Posterior cingulate gyrus (tissue), 11 donors: ENCODE data around the gene SMAD3.
"Not testable (repeated sequence)": the region's sequence is repeated elsewhere in the genome, so short reads cannot be mapped to it uniquely, and the experiment has no call there.

ENCODE experiments used
- DNase-seq, 10 donors: peaks; one replicate each; pipeline versions ENCODE4 v3.0.0 to v3.0.0-alpha.2; 2020 to 2021; ENCODE audit warnings: mixed read lengths in 3 of 10
- intact Hi-C: fragments of 100-400 bp; cut with DNase I; formaldehyde crosslinking; loops from one replicate; pipeline ENCODE4 v1.15.1; 2023

The SMAD3 gene

GRCh38 chr15:67153044-67153443, 87.6 kb downstream of the SMAD3 start:
- intact Hi-C loops, DNase-seq: not testable (repeated sequence)

- DNase-seq, result no peak
- intact Hi-C loops, result no loop called here
Measured at GRCh38 chr15:67154249-67154648, 88.8 kb downstream of the SMAD3 start.

GRCh38 chr15:67156426-67156825, 91.0 kb downstream of the SMAD3 start:
- intact Hi-C loops, result no loop called here
- DNase-seq, result no peak

GRCh38 chr15:67156834-67157233, 91.4 kb downstream of the SMAD3 start:
- DNase-seq, result no peak
- intact Hi-C loops, result no loop called here

GRCh38 chr15:67157521-67158252, 92.3 kb downstream of the SMAD3 start:
- DNase-seq, result no peak
- intact Hi-C loops, result no loop called here

GRCh38 chr15:67158367-67158766, 93.0 kb downstream of the SMAD3 start:
- no peak for DNase-seq
- intact Hi-C loops, result no loop called here

GRCh38 chr15:67161412-67161811, 96.0 kb downstream of the SMAD3 start:
- intact Hi-C loops, result no loop called here
- DNase-seq, result no peak

- no peak for DNase-seq
- intact Hi-C loops, result no loop called here
Measured at GRCh38 chr15:67161881-67162280, 96.5 kb downstream of the SMAD3 start.

GRCh38 chr15:67163180-67163579, 97.8 kb downstream of the SMAD3 start:
- intact Hi-C loops, result no loop called here
- DNase-seq, result no peak

- intact Hi-C loops, result no loop called here
- DNase-seq, result no peak
Measured at GRCh38 chr15:67164401-67164791, 99.0 kb downstream of the SMAD3 start.

- intact Hi-C loops, result no loop called here
- no peak for DNase-seq
Measured at GRCh38 chr15:67164811-67165253, 99.4 kb downstream of the SMAD3 start.

GRCh38 chr15:67165254-67166253, 100.2 kb downstream of the SMAD3 start:
- peak in 1 of 10 donors; percentile 75 for DNase-seq
- intact Hi-C loops, result no loop called here

- intact Hi-C loops, result no loop called here
- DNase-seq, result no peak
Measured at GRCh38 chr15:67166280-67167009, 101.0 kb downstream of the SMAD3 start.

- DNase-seq, result peak in 1 of 10 donors; percentile 43
- intact Hi-C loops, result no loop called here
Measured at GRCh38 chr15:67167091-67167490, 101.7 kb downstream of the SMAD3 start.

GRCh38 chr15:67168694-67169093, 103.3 kb downstream of the SMAD3 start:
- no peak for DNase-seq
- intact Hi-C loops, result no loop called here

- intact Hi-C loops, result no loop called here
- no peak for DNase-seq
Measured at GRCh38 chr15:67170143-67170925, 104.9 kb downstream of the SMAD3 start.

GRCh38 chr15:67171471-67171870, 106.1 kb downstream of the SMAD3 start:
- no peak for DNase-seq
- intact Hi-C loops, result no loop called here

GRCh38 chr15:67172172-67172571, 106.8 kb downstream of the SMAD3 start:
- intact Hi-C loops, result no loop called here
- no peak for DNase-seq

GRCh38 chr15:67173005-67173404, 107.6 kb downstream of the SMAD3 start:
- intact Hi-C loops, result no loop called here
- no peak for DNase-seq

- intact Hi-C loops, result no loop called here
- DNase-seq, result peak in 1 of 10 donors; percentile 17
Measured at GRCh38 chr15:67173786-67174185, 108.4 kb downstream of the SMAD3 start.
